GM21619 (cell line): ENCODE results near the gene STRIP2.
"Not testable (repeated sequence)": the region's sequence is repeated elsewhere in the genome, so short reads cannot be mapped to it uniquely, and the experiment has no call there.

Experiments
- ATAC-seq: cut with Tn5 transposase; IDR thresholded peaks from one replicate; pipeline ENCODE4 v1.9.1; 2021; ENCODE audit not compliant: unreplicated experiment

Gene STRIP2

GRCh38 chr7:129523924-129524323 is 89.7 kb downstream of the STRIP2 start:
- ATAC-seq = no peak

GRCh38 chr7:129524405-129524804 is 90.2 kb downstream of the STRIP2 start:
- not testable (repeated sequence) for ATAC-seq

- ATAC-seq = no peak
These were observed 91.1 kb downstream of the STRIP2 start for GRCh38 chr7:129525225-129525862.

- no peak for ATAC-seq
These were observed 95.4 kb downstream of the STRIP2 start for GRCh38 chr7:129529643-129530042.

- no peak for ATAC-seq
These were observed 96.7 kb downstream of the STRIP2 start for GRCh38 chr7:129530795-129531391.

GRCh38 chr7:129531721-129532120 is 97.5 kb downstream of the STRIP2 start:
- no peak for ATAC-seq

- no peak for ATAC-seq
These were observed 98.1 kb downstream of the STRIP2 start for GRCh38 chr7:129532375-129532774.

- not testable (repeated sequence) for ATAC-seq
These were observed 100.5 kb downstream of the STRIP2 start for GRCh38 chr7:129534558-129535274.

- no peak for ATAC-seq
These were observed 101.7 kb downstream of the STRIP2 start for GRCh38 chr7:129535896-129536295.

- ATAC-seq = no peak
These were observed 102.1 kb downstream of the STRIP2 start for GRCh38 chr7:129536323-129536722.
